ENCODE results near the gene GABRB3. TPM values are rescaled to one million over a fixed set of nuclear protein-coding genes. Genes with fewer than 3 reads are reported as not detected.

The GABRB3 gene
- total and polyA plus RNA-seq, 2 experiments from 2014 or later = 1.8 TPM

DNA sequence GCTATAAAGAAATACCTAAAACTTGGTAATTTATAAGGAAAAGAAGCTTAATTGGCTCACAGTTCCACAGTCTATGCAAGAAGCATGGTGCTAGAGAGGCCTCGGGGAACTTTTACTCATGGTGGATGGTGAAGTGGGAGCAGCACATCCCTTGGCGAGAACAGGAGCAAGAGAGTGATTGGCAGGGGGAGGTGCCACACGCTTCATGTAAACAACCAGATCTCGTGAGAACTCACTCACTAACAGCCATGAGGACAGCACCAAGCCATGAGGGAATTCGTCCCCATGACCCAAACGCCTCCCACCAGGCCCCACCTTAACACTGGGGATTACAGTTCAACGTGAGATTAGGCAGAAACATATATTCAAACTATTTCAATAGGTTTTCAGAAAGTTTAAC, 28.0 kb downstream of the GABRB3 start:
- WGBS (ENCODE audit: low lambda C conversion rate, missing lambda C conversion rate) = 82% methylated on average over 7 of the region's 7 CpGs
- H3K79me2 ChIP-seq = no peaks in the 10 kb centered on the region
- H4K20me1 ChIP-seq (ENCODE audit: insufficient read depth, poor library complexity, severe bottlenecking) = no peaks in the 10 kb centered on the region
- no peak for DNase-seq (ENCODE audit: low spot score)
- H3K27me3 ChIP-seq = no peaks in the 10 kb centered on the region
- H3K4me3 ChIP-seq = no peak overlapping the region
- H2AFZ ChIP-seq = no peak overlapping the region
- TF ChIP-seq EZH2 (IDR thresholded peaks at IDR 0.05; ENCODE audit: borderline replicate concordance) (no peak), EZH2phosphoT487 (IDR thresholded peaks at IDR 0.05; ENCODE audit: low read depth, severe bottlenecking, unreplicated experiment) (no peak), CTCF (IDR thresholded peaks at IDR 0.05; ENCODE audit: poor library complexity) (no peak)
- H3K4me1 ChIP-seq (ENCODE audit: insufficient read depth) = no peaks in the 10 kb centered on the region
- no peaks in the 10 kb centered on the region for H3K9me3 ChIP-seq (ENCODE audit: low read depth)
- no peaks in the 10 kb centered on the region for H3K9me2 ChIP-seq (replicated peaks; ENCODE audit: insufficient read depth)
- no peaks in the 10 kb centered on the region for H3K36me3 ChIP-seq (replicated peaks; ENCODE audit: insufficient read depth, low read depth)
- no peak overlapping the region for H3K27ac ChIP-seq
- no peak overlapping the region for H3K4me2 ChIP-seq

DNA sequence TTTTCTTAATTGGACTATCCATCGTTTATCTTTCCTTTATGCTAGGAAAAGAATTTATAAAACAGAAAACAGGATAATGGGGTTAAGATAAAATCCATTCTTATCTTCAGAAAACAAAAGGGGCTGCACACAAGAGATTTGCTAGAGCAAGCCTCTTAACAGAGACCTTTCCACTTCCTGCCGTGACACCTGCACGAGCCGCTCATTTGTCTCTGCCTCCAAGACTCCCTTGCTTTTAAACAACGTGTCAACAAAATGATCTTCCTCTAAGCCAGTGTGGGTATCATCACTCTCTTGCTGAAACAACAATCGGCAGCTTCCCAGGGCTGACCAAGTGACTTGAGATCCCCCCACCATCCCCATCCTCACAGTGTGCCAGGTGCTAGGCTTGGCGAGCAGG, 33.1 kb downstream of the GABRB3 start:
- no peak for TF ChIP-seq EZH2phosphoT487 (IDR thresholded peaks at IDR 0.05; ENCODE audit: low read depth, severe bottlenecking, unreplicated experiment)
- no peak for TF ChIP-seq CTCF (IDR thresholded peaks at IDR 0.05; ENCODE audit: poor library complexity)
- no peak for TF ChIP-seq EZH2 (IDR thresholded peaks at IDR 0.05; ENCODE audit: borderline replicate concordance)
- Histone ChIP-seq H3K27ac (no peak overlapping the region), H3K79me2 (no peaks in the 10 kb centered on the region), H3K36me3 (replicated peaks; ENCODE audit: insufficient read depth, low read depth) (no peaks in the 10 kb centered on the region), H3K9me3 (ENCODE audit: low read depth) (no peaks in the 10 kb centered on the region), H3K4me3 (no peak overlapping the region), H3K9me2 (replicated peaks; ENCODE audit: insufficient read depth) (no peaks in the 10 kb centered on the region), H2AFZ (no peak overlapping the region), H4K20me1 (ENCODE audit: insufficient read depth, poor library complexity, severe bottlenecking) (no peaks in the 10 kb centered on the region), H3K4me2 (no peak overlapping the region), H3K27me3 (no peaks in the 10 kb centered on the region), H3K4me1 (ENCODE audit: insufficient read depth) (no peaks in the 10 kb centered on the region)
- no peak for DNase-seq (ENCODE audit: low spot score)
- 58% methylated on average over 7 of the region's 7 CpGs for WGBS (ENCODE audit: low lambda C conversion rate, missing lambda C conversion rate)

DNA sequence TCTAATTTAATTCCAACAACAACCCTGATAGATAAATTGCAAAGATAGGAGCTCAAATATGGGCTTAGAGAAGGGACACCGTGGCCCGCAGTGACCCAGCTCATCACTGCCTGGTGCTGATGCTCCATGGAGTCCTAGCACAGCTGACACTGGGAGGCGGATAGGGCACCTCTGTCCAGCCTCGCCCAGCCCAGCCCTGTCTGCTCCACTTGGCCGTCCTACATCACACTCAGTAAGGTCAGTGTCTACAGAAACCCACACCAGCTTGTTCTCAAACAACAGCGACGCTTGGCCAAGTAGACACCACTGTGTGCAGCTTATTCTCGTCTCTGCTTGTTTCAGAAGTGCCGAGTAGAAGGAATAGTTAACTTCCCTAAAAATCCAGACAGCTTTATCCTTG, 33.9 kb downstream of the GABRB3 start:
- TF ChIP-seq EZH2 (IDR thresholded peaks at IDR 0.05; ENCODE audit: borderline replicate concordance) = no peak
- no peak for TF ChIP-seq EZH2phosphoT487 (IDR thresholded peaks at IDR 0.05; ENCODE audit: low read depth, severe bottlenecking, unreplicated experiment)
- no peak for TF ChIP-seq CTCF (IDR thresholded peaks at IDR 0.05; ENCODE audit: poor library complexity)
- Histone ChIP-seq H3K27me3 (no peaks in the 10 kb centered on the region), H3K9me3 (ENCODE audit: low read depth) (no peaks in the 10 kb centered on the region), H3K4me3 (no peak overlapping the region), H3K36me3 (replicated peaks; ENCODE audit: insufficient read depth, low read depth) (no peaks in the 10 kb centered on the region), H3K4me2 (no peak overlapping the region), H4K20me1 (ENCODE audit: insufficient read depth, poor library complexity, severe bottlenecking) (no peaks in the 10 kb centered on the region), H3K9me2 (replicated peaks; ENCODE audit: insufficient read depth) (no peaks in the 10 kb centered on the region), H3K4me1 (ENCODE audit: insufficient read depth) (no peaks in the 10 kb centered on the region), H3K27ac (no peak overlapping the region), H3K79me2 (no peaks in the 10 kb centered on the region), H2AFZ (no peak overlapping the region)
- no peak for DNase-seq (ENCODE audit: low spot score)
- 80% methylated on average over 9 of the region's 9 CpGs for WGBS (ENCODE audit: low lambda C conversion rate, missing lambda C conversion rate)
